GM10248 (cell line): Measurements from ENCODE around the gene RAB22A.

ENCODE experiments used
- CTCF ChIA-PET: fragments of 300-600 bp; sonication (Branson Sonifier 250); formaldehyde crosslinking; extraction: SDS; loops from one replicate; lab custom pipeline; 2021; ENCODE audit warnings: antibody characterized with exemption; lab: Yijun Ruan, JAX
- POLR2A ChIA-PET: fragments of 350-650 bp; sonication (Branson Sonifier 250); formaldehyde crosslinking; extraction: SDS; loops from one replicate; lab custom pipeline; 2020; ENCODE audit warnings: antibody characterized with exemption; lab: Yijun Ruan, JAX
- DNase-seq: peaks from one replicate; pipeline ENCODE4 v3.0.0; 2012; ENCODE audit errors: extremely low spot score
- CTCF ChIP-seq: IDR thresholded peaks from 2 replicates; pipeline ENCODE4 v1.5.1; 2012; ENCODE audit warnings: mild to moderate bottlenecking, low read depth; ENCODE audit errors: extremely low read depth, missing control alignments, control extremely low read depth

The RAB22A gene

GRCh38 chr20:58331961-58332551 is 22.5 kb downstream of the RAB22A start:
- no peak for DNase-seq
- CTCF ChIA-PET, result interaction anchor here (0.7 to 2.1 kb wide), 3 partner anchors 9 to 12 kb away, joined by 3 to 7 read pairs (median 4); no protein-coding TSS in a partner anchor
- POLR2A ChIA-PET, result no interaction called here
- TF ChIP-seq CTCF, result no peak

GRCh38 chr20:58339741-58340140 is 30.2 kb downstream of the RAB22A start:
- ChIA-PET CTCF (interaction anchor here (0.9 to 1.5 kb wide), 2 partner anchors 12 to 107 kb away, joined by 3 to 4 read pairs; no protein-coding TSS in a partner anchor), POLR2A (no interaction called here)
- DNase-seq, result no peak
- no peak for TF ChIP-seq CTCF

- ChIA-PET POLR2A (no interaction called here), CTCF (interaction anchor here (0.9 to 2.1 kb wide), 3 partner anchors 12 to 107 kb away, joined by 3 to 5 read pairs (median 4); no protein-coding TSS in a partner anchor)
- DNase-seq, result no peak
- TF ChIP-seq CTCF, result no peak
Observed at GRCh38 chr20:58340151-58340550, 30.6 kb downstream of the RAB22A start.

GRCh38 chr20:58340853-58341252 is 31.3 kb downstream of the RAB22A start:
- CTCF ChIA-PET, result interaction anchor here (1.2 to 2.1 kb wide), 2 partner anchors 9 to 14 kb away, joined by 3 to 5 read pairs; no protein-coding TSS in a partner anchor
- DNase-seq, result no peak
- POLR2A ChIA-PET, result no interaction called here
- TF ChIP-seq CTCF, result no peak

GRCh38 chr20:58342104-58342945 is 32.8 kb downstream of the RAB22A start:
- ChIA-PET POLR2A (no interaction called here), CTCF (interaction anchor here (1.4 to 2.1 kb wide), 2 partner anchors 13 to 31 kb away, joined by 5 to 6 read pairs; no protein-coding TSS in a partner anchor)
- TF ChIP-seq CTCF, result no peak
- no peak for DNase-seq

GRCh38 chr20:58344741-58345140 is 35.2 kb downstream of the RAB22A start:
- TF ChIP-seq CTCF, result no peak
- no peak for DNase-seq
- POLR2A ChIA-PET, result no interaction called here
- CTCF ChIA-PET, result interaction anchor here (1.3 kb wide), 1 partner anchor 8 kb away, joined by 4 read pairs; no protein-coding TSS in a partner anchor
